Naive thymus-derived CD4-positive, alpha-beta T cell (primary cell): ENCODE results near the gene TMEM129. TPM values are rescaled to one million over a fixed set of nuclear protein-coding genes. Genes with fewer than 3 reads are reported as not detected.

Source experiments
- ATAC-seq: fragments of 150-1000 bp; cut with Tn5 transposase; 2 replicates; pipeline ENCODE4 v1.10.0; 2021; ENCODE audit warnings: mild to moderate bottlenecking, moderate library complexity
- CTCF ChIA-PET: fragments of 350-600 bp; sonication (Branson Sonifier 250); formaldehyde crosslinking; loops from one replicate; lab custom pipeline; 2021; ENCODE audit warnings: antibody characterized with exemption; lab: Charles Lee
- POLR2A ChIA-PET: fragments of 350-600 bp; sonication (Branson Sonifier 250); formaldehyde crosslinking; loops from one replicate; lab custom pipeline; 2021; ENCODE audit warnings: antibody characterized with exemption, inconsistent platforms; lab: Charles Lee
- DNase-seq, 9 donors: peaks; one replicate each; pipeline versions ENCODE4 v3.0.0 to v3.0.0-alpha.2; 2020 to 2022; ENCODE audit warnings: mixed read lengths in 1 of 9
- H3K27ac ChIP-seq: one replicate; pipeline ENCODE4 v1.7.0; 2013; ENCODE audit warnings: mild to moderate bottlenecking, low read depth, low read length, moderate library complexity
- H3K27me3 ChIP-seq, 2 donors: one replicate each; pipeline ENCODE4 v1.7.0; 2013; ENCODE audit warnings: low read length in 2 of 2, mild to moderate bottlenecking in 2 of 2, moderate library complexity in 2 of 2; ENCODE audit not compliant: control insufficient read depth in 2 of 2, insufficient read depth in 2 of 2
- H3K36me3 ChIP-seq, 3 experiments: 1 replicate in 2 of 3; 2 replicates in 1 of 3; pipeline ENCODE4 v1.7.0; 2013; ENCODE audit warnings: low read length in 3 of 3, mild to moderate bottlenecking in 3 of 3, moderate library complexity in 1 of 3; ENCODE audit not compliant: insufficient read depth in 3 of 3, control insufficient read depth in 2 of 3
- H3K4me1 ChIP-seq, 2 donors: one replicate each; pipeline ENCODE4 v1.7.0; 2013; ENCODE audit warnings: low read length in 2 of 2, mild to moderate bottlenecking in 2 of 2, moderate library complexity in 1 of 2; ENCODE audit not compliant: control insufficient read depth in 2 of 2, insufficient read depth in 2 of 2
- H3K4me3 ChIP-seq: 2 replicates; pipeline ENCODE4 v1.7.0; 2013; ENCODE audit warnings: mild to moderate bottlenecking, low read length
- H3K9me3 ChIP-seq, 3 experiments: 1 replicate in 2 of 3; 2 replicates in 1 of 3; pipeline ENCODE4 v1.7.0; 2013; ENCODE audit warnings: low read length in 3 of 3; ENCODE audit not compliant: control insufficient read depth in 2 of 3
- H3K27ac Mint-ChIP-seq, 9 donors: one replicate each; pipeline ENCODE4 v1.8.0; 2020 to 2022; ENCODE audit warnings: mixed read lengths in 9 of 9, mild to moderate bottlenecking in 8 of 9, moderate library complexity in 5 of 9, inconsistent platforms in 2 of 9
- H3K27me3 Mint-ChIP-seq, 5 donors: one replicate each; pipeline ENCODE4 v1.8.0; 2021 to 2022; ENCODE audit warnings: mixed read lengths in 5 of 5, mild to moderate bottlenecking in 1 of 5
- H3K36me3 Mint-ChIP-seq, 5 donors: one replicate each; pipeline ENCODE4 v1.8.0; 2020 to 2022; ENCODE audit warnings: mixed read lengths in 5 of 5, mild to moderate bottlenecking in 3 of 5, inconsistent platforms in 1 of 5
- H3K4me1 Mint-ChIP-seq, 7 donors: one replicate each; pipeline ENCODE4 v1.8.0; 2020 to 2022; ENCODE audit warnings: mixed read lengths in 7 of 7, mild to moderate bottlenecking in 3 of 7, inconsistent platforms in 1 of 7
- H3K4me3 Mint-ChIP-seq, 10 donors: one replicate each; pipeline ENCODE4 v1.8.0; 2020 to 2022; ENCODE audit warnings: mild to moderate bottlenecking in 10 of 10, mixed read lengths in 10 of 10, moderate library complexity in 6 of 10, inconsistent platforms in 2 of 10
- H3K9me3 Mint-ChIP-seq, 11 donors: one replicate each; pipeline ENCODE4 v1.8.0; 2020 to 2022; ENCODE audit warnings: mixed read lengths in 11 of 11, mild to moderate bottlenecking in 4 of 11, inconsistent platforms in 1 of 11, moderate library complexity in 1 of 11
- intact Hi-C, 2 donors: fragments of 100-400 bp; cut with micrococcal nuclease; formaldehyde crosslinking; loops; one replicate each; pipeline ENCODE4 v1.15.1; 2023
- polyA plus RNA-seq, 2 donors: library from polyadenylated mRNA; unstranded; fragments of 300-500 nt; fragmentation: Illumina TruSeq; gene quantifications; one replicate each; pipeline ENCODE4 v1.2.3, GENCODE V29; 2021
- total RNA-seq, 6 experiments: library from RNA in 5 of 6; stranded (reverse) in 5 of 6; gene quantifications; 1 replicate in 5 of 6; 2 replicates in 1 of 6; pipeline ENCODE4 v1.2.3 and lab custom pipeline; 2021 to 2026

The TMEM129 gene
- total and polyA plus RNA-seq, 7 experiments from 2014 or later: 20.0 to 44.7 (median 34.9) TPM

DNA sequence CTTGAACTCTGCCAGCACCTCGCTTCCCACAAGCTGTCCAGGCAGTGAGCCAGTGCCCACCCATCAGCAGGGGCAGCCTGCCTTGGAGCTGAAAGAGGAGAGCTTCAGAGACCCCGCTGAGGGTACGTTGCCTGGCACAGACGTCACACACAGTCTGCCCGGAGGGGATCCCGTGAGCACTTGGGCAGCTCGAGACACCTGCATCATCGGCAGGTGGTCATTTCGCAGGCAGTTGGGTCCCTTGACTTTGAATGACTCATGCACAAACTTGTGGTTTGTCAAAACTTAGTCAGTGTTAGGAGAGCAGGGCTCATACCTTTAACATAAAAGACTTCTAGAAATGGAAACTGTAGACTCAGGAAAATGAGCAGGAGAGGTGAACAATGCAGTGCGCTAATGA, 10.1 kb upstream of the TMEM129 start:
- DNase-seq: no peak
- Mint-ChIP-seq H3K4me3 (no peak overlapping the region), H3K27me3 (no peaks in the 10 kb centered on the region), H3K27ac (no peak overlapping the region), H3K36me3 (peaks cover 8 to 42% (median 12%) of the 10 kb centered on the region in 5 donors), H3K4me1 (peaks cover 18 to 42% (median 29%) of the 10 kb centered on the region in 7 donors), H3K9me3 (no peaks in the 10 kb centered on the region)
- H3K4me1 ChIP-seq: peaks cover 4 to 11% of the 10 kb centered on the region in 2 donors
- peaks cover 0 to 87% (median 53%) of the 10 kb centered on the region in 3 experiments for H3K36me3 ChIP-seq
- no peaks in the 10 kb centered on the region for H3K9me3 ChIP-seq
- ATAC-seq: no peak
- intact Hi-C loops: no loop called here
- POLR2A ChIA-PET: no interaction called here
- H3K27me3 ChIP-seq: no peaks in the 10 kb centered on the region
- CTCF ChIA-PET: interaction anchor here (9.9 kb wide), 1 partner anchor 39 kb away, joined by 212 read pairs; no protein-coding TSS in a partner anchor
- no peak overlapping the region for H3K4me3 ChIP-seq
- no peak overlapping the region for H3K27ac ChIP-seq

DNA sequence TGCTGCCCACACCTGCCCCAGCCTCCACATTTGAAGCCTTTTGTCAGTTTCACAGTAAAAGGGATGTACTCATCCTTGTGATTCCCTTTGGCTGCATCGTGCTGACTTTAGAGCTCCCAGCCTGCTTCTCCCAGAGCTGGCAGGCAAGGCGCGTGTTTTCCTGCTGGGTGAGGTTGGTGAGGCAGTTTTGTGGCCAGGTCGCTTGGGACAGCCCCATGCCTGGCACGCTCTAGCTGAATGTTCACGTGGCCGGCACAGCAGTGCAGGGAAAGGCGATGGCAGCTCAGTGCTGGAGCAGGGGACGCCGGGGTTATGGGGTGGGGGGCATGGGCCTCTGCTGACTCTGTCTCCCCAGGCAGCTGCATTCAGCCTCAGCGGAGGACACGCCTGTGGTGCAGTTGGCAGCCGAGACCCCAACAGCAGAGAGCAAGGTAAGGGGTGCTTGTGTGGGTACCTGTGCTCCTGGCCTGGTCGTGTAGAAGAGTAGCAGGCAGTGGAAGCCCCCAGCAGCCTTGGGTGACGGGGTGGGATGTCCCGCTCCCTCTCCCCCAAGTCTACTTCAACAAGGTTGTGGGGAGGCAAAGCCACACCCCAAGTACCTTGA, 9.5 kb upstream of the TMEM129 start:
- H3K4me3 ChIP-seq: no peak overlapping the region
- Mint-ChIP-seq H3K4me1 (peaks cover 19 to 47% (median 32%) of the 10 kb centered on the region in 7 donors), H3K4me3 (no peak overlapping the region), H3K27me3 (no peaks in the 10 kb centered on the region), H3K36me3 (peaks cover 8 to 41% (median 13%) of the 10 kb centered on the region in 5 donors), H3K27ac (no peak overlapping the region), H3K9me3 (no peaks in the 10 kb centered on the region)
- DNase-seq (no peak), ATAC-seq (no peak)
- no peaks in the 10 kb centered on the region for H3K27me3 ChIP-seq
- H3K27ac ChIP-seq: no peak overlapping the region
- CTCF ChIA-PET: interaction anchor here (0.6 to 9.9 kb wide), 2 partner anchors 38 to 1234 kb away, joined by 3 to 212 read pairs; no protein-coding TSS in a partner anchor
- H3K9me3 ChIP-seq: no peaks in the 10 kb centered on the region
- peaks cover 10 to 16% of the 10 kb centered on the region in 2 donors for H3K4me1 ChIP-seq
- intact Hi-C loops: no loop called here
- peaks cover 0 to 87% (median 50%) of the 10 kb centered on the region in 3 experiments for H3K36me3 ChIP-seq
- POLR2A ChIA-PET: interaction anchor here (1.6 kb wide), 1 partner anchor 38 kb away, joined by 10 read pairs; no protein-coding TSS in a partner anchor

GRCh38 chr4:1728061-1728980, 7.2 kb upstream of the TMEM129 start:
- Mint-ChIP-seq H3K4me3 (no peak overlapping the region), H3K36me3 (peaks cover 8 to 45% (median 14%) of the 10 kb centered on the region in 5 donors), H3K9me3 (no peaks in the 10 kb centered on the region), H3K4me1 (peaks cover 36 to 68% (median 45%) of the 10 kb centered on the region in 7 donors), H3K27me3 (no peaks in the 10 kb centered on the region), H3K27ac (peak overlapping the region in 1 of 9 donors; percentile 25)
- H3K27me3 ChIP-seq: no peaks in the 10 kb centered on the region
- peaks cover 22 to 38% of the 10 kb centered on the region in 2 donors for H3K4me1 ChIP-seq
- intact Hi-C loops: no loop called here
- POLR2A ChIA-PET: interaction anchor here (1.0 to 5.5 kb wide), 2 partner anchors 8 to 36 kb away, joined by 3 to 86 read pairs; no protein-coding TSS in a partner anchor
- no peak overlapping the region for H3K4me3 ChIP-seq
- H3K9me3 ChIP-seq: no peaks in the 10 kb centered on the region
- H3K27ac ChIP-seq: no peak overlapping the region
- CTCF ChIA-PET: interaction anchor here (1.0 to 9.9 kb wide), 2 partner anchors 8 to 36 kb away, joined by 3 to 212 read pairs; no protein-coding TSS in a partner anchor
- ATAC-seq (no peak), DNase-seq (no peak)
- H3K36me3 ChIP-seq: peaks cover 0 to 70% (median 38%) of the 10 kb centered on the region in 3 experiments

GRCh38 chr4:1727117-1728031, 6.3 kb upstream of the TMEM129 start:
- Histone ChIP-seq H3K9me3 (no peaks in the 10 kb centered on the region), H3K4me3 (no peak overlapping the region), H3K4me1 (peaks cover 32 to 46% of the 10 kb centered on the region in 2 donors), H3K36me3 (peaks cover 0 to 60% (median 34%) of the 10 kb centered on the region in 3 experiments), H3K27ac (no peak overlapping the region), H3K27me3 (no peaks in the 10 kb centered on the region)
- intact Hi-C loops: loop anchor here (2.0 kb wide), 1 partner anchor 15 kb away; the partner anchor contains the start of gene SLBP (in 2 of the 2)
- ChIA-PET POLR2A (interaction anchor here (0.5 to 5.5 kb wide), 3 partner anchors 35 to 378 kb away, joined by 3 to 86 read pairs (median 3); no protein-coding TSS in a partner anchor), CTCF (interaction anchor here (0.6 to 9.9 kb wide), 3 partner anchors 14 to 693 kb away, joined by 3 to 212 read pairs (median 3); no protein-coding TSS in a partner anchor)
- Mint-ChIP-seq H3K27ac (peak overlapping the region in 2 of 9 donors; percentile 25 to 45), H3K4me1 (peaks cover 46 to 77% (median 54%) of the 10 kb centered on the region in 7 donors), H3K27me3 (no peaks in the 10 kb centered on the region), H3K9me3 (peaks cover 0 to 2% (median 0%) of the 10 kb centered on the region in 11 donors), H3K4me3 (peak overlapping the region in 1 of 10 donors; percentile 28), H3K36me3 (peaks cover 8 to 48% (median 14%) of the 10 kb centered on the region in 5 donors)
- ATAC-seq (no peak), DNase-seq (no peak)

DNA sequence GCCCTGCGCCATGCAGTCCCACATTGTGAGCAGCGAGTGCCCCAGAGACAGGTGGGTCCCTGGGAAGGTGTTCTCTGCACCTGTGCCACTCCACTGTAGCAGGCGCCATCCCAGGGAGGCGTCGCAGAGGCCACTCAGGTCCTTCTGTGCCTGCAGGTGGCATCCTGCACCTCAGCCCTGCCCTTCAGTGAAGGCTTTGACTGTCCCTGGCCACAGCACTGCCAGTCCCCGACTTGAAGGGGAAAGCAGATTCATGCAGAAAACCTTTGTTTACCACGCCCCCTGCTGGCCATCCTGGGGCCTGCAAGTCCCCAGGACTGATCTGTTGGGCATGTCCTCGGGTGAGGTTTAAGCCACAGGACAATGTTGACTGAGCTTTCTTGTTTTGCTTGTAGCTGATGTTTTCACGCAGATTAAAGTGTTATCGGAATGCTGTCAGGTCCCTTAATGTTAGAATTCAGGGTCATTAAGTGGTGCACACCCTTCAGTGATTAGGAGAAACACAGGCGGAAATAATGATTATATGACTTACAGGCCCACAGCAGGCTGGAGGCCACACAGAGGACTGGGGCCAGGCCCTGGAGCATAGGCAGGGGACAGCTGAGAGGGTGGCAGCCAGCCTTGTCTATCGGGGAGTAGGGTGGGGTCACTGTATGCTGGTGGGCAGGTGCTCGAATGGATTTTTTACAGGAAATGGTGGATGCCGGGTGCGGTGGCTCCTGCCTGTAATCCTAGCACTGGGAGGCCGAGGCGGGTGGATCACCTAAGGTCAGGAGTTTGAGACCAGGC, 5.2 kb upstream of the TMEM129 start:
- peak overlapping the region; percentile 18 to 99 (median 76) for H3K27ac Mint-ChIP-seq
- peaks cover 0 to 2% (median 0%) of the 10 kb centered on the region in 11 donors for H3K9me3 Mint-ChIP-seq
- no peaks in the 10 kb centered on the region for H3K27me3 Mint-ChIP-seq
- Histone ChIP-seq H3K9me3 (no peaks in the 10 kb centered on the region), H3K4me1 (peaks cover 37 to 54% of the 10 kb centered on the region in 2 donors), H3K36me3 (peaks cover 0 to 53% (median 28%) of the 10 kb centered on the region in 3 experiments), H3K27ac (peak overlapping the region; percentile 88), H3K4me3 (peak overlapping the region; percentile 31), H3K27me3 (no peaks in the 10 kb centered on the region)
- ChIA-PET POLR2A (interaction anchor here (1.0 to 7.4 kb wide), 3 partner anchors 13 to 377 kb away, joined by 3 to 119 read pairs (median 86); partner anchors contain the start of gene SLBP), CTCF (interaction anchor here (0.6 to 9.9 kb wide), 7 partner anchors 13 to 111 kb away, joined by 3 to 212 read pairs (median 5); no protein-coding TSS in a partner anchor)
- peaks cover 8 to 51% (median 14%) of the 10 kb centered on the region in 5 donors for H3K36me3 Mint-ChIP-seq
- peak; percentile 69 for ATAC-seq
- H3K4me1 Mint-ChIP-seq: peaks cover 52 to 83% (median 59%) of the 10 kb centered on the region in 7 donors
- intact Hi-C loops: loop anchor here (1.0 to 2.0 kb wide), 2 partner anchors 14 to 33 kb away; partner anchors contain the start of gene SLBP (in 2 of the 2)
- peak; percentile 77 to 89 (median 84) for DNase-seq
- peak overlapping the region; percentile 32 to 97 (median 71) for H3K4me3 Mint-ChIP-seq
